Raji (cell line): Measurements from ENCODE around the gene GALP.

Source experiments
- POLR2A ChIP-seq: IDR thresholded peaks from 2 replicates; pipeline ENCODE4 v1.6.1; 2011; ENCODE audit warnings: low read depth, low read length, control low read depth; ENCODE audit not compliant: insufficient read depth

Gene GALP

GRCh38 chr19:56209091-56209490 lies 33.3 kb downstream of the GALP start:
- TF ChIP-seq POLR2A, result no peak

DNA sequence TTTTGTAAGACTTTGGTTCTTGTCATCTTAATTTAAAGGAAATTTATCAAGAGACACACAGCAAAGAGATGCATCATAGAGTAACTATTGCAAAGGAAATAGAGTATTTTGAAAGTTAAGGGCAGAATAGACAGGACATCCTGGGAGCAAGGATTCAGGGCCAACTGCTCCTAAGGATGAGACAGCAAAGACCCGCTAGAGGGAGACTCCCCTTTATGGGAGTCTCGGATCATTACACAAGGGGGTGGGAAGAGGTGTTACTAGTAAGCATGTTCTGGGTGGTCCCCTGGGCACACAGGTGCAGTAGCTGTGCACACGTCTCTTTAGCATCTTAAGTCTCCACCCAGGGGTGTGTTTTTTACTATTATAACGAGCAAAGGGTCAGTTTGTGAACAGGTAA lies 35.9 kb downstream of the GALP start:
- TF ChIP-seq POLR2A, result no peak

- no peak for TF ChIP-seq POLR2A
Measured at GRCh38 chr19:56217039-56217949, 41.5 kb downstream of the GALP start.

DNA sequence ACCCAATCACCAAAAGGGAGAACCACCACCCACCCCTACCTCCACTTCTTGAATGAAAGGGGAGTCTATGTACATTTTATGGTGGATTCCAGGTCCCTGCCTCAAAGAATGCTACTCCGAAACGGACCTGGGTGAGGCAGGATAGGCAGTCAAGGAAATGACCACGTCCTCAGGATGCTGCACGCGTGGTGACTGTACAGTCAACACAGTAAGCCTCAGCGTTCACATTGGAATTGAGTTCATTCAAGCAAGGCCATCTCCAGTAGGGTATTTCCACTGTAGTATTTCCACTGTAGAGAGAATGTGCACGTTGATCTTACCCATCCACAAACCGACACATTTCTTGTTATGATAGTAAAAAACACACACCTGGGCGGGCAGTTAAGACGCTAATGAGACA lies 43.2 kb downstream of the GALP start:
- no peak for TF ChIP-seq POLR2A

DNA sequence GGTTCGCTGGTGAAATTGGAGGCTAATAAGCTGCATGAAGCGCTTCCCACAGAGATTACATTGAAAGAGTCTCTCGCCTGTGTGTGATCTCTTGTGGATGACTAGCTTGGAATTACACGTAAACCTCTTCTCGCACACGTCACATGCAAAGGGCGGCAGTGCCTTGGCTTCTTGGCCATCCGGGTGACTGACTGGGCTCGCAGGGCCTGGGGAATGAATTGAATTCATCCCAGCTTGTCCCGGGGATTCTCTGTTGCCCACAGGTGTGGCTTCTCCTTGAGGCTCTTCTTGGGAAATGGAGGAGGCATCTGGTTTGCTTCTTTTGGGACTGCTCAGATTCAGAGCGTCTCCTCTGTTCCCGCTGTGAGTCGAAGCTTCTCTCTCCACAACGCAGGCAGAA lies 46.0 kb downstream of the GALP start:
- TF ChIP-seq POLR2A, result no peak

- TF ChIP-seq POLR2A, result no peak
Measured at GRCh38 chr19:56222901-56223300, 47.1 kb downstream of the GALP start.

GRCh38 chr19:56223481-56223880 lies 47.7 kb downstream of the GALP start:
- TF ChIP-seq POLR2A, result no peak
